Epithelial cell of prostate (primary cell): ENCODE measurements around the gene RCBTB1.
"Not testable (repeated sequence)": the region's sequence is repeated elsewhere in the genome, so short reads cannot be mapped to it uniquely, and the experiment has no call there.

Experiments
- DNase-seq: peaks from one replicate; pipeline ENCODE4 v3.0.0-alpha.2; 2011; ENCODE audit warnings: low read depth, low spot score
- H3K27ac ChIP-seq: fragments of 450-650 bp; 2 replicates; pipeline ENCODE4 v1.5.1; 2017; ENCODE audit warnings: mild to moderate bottlenecking

Gene RCBTB1

DNA sequence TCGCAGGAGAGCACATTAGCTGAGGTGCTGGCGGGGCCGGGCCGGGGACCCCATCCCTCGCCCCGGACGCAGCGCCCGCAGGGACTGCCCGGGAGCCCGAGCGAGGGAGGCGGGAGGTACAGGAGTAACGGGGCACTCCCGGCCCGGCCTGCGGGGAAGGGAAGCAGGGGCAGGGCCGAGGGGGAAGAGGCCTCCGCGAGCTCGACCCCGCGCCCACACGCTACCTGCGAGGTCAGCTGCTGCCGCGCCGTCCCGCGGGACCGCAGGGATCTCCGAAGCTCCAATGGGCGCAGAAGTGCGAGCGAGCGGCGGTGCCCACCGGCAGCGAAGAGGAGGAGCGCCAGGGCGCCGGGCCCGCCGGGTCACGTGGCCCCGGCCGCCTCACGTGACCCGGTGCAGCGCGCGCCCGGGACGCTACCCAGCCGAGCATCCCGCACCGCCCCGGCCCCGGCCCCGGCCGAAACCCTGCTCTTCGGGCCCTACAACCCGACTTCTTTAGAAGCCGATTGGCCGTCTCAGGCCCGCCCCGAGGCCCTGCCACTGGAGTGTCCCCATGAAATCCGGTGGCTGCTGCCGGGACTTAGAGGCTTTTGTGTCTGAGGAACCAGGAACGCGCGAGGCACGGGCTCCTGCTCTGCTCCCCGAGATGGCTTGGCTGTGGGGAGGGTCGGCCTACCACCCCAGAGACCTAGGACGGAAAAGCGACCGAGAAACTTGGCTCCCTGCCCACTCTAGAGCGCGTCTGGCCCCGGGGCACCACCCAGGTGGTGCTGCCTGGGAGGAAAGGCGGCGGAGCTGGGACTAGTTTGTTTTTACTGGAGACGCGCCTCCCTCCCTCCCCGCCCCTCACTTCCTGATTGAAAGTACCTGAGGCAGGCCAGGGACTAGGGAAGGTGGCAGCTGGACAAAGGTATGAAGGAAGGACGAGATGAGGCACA lies at the start of gene RCBTB1:
Gene RCBTB1 (minus strand): TSS at position 339 of the 938 bp plus-strand sequence. CDS start 18,279 bp downstream, outside the sequence.
- H3K27ac ChIP-seq, result peak within 1 kb of the TSS; percentile 93
- DNase-seq, result no peak

DNA sequence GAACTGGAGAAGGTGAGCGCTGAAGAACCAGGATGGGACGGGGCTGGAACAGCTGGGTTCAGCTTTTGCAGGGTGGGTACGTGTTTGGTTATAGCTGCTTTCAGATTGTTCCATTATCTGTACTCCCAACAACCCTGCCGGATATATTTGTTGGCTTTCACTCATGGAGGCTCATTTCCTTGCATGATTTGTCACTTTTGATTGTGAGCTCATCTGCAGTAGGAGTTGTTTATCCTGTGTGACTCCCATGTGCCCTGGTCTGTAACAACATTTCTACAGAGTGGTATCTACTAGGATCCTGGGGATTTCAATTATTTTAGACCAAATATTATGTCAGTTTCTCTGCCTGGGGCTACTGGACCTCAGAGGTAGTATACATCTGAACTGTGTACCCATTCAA lies 48.4 kb upstream of the RCBTB1 start:
- no peak for DNase-seq
- no peak overlapping the region for H3K27ac ChIP-seq

DNA sequence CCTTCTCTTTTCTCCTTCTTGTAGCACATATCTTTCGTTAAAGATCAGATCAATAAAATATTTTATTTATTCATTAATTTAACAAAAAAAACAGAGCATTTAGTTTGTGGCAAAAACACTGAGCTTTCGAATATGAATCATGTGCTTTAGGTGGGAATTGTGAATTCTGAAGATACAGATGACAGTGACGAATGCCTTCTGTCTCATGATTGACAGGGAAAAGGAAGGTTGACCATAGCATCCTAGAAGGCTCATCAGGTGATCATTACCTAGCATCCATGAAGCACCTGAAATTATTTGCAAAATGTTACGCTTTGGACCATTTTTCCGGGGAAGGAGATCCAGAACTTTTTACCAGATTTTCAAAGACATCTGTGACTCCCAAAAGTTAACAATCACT lies 46.8 kb upstream of the RCBTB1 start:
- DNase-seq, result no peak

GRCh38 chr13:49630580-49630979 lies 45.2 kb upstream of the RCBTB1 start:
- no peak for DNase-seq
- H3K27ac ChIP-seq, result no peak overlapping the region

More for the DNA sequence above, 46.8 kb upstream of the RCBTB1 start:
- no peak overlapping the region for H3K27ac ChIP-seq

DNA sequence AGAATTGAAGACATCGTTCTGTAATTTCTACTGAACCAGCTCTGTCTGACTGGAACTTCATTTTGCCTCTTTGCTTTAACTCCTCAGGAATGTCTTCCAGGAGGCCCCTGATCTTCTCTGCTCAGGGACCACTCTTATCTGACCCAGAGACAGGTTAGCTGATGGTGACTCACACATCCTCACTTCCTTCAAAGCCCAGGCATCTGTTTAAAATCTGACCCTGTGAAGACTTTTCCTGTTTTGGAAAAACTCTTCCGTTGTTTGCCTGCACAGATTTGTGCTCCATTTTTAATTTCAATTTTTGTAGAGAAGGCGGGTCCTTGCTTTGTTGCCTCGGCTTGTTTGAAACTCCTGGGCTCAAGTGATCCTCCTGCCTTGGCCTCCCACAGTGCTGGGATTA lies 44.6 kb upstream of the RCBTB1 start:
- no peak for DNase-seq
- H3K27ac ChIP-seq, result no peak overlapping the region

- H3K27ac ChIP-seq, result no peak overlapping the region
Observed at GRCh38 chr13:49629196-49629938, 44.0 kb upstream of the RCBTB1 start.

GRCh38 chr13:49627831-49628652 lies 42.7 kb upstream of the RCBTB1 start, which contains the start of gene ARL11:
ARL11 (plus strand) TSS chr13:49628507; CDS start chr13:49630448, 1,941 bp downstream.
- no peak for DNase-seq
- H3K27ac ChIP-seq, result no peak within 1 kb of the TSS

More at GRCh38 chr13:49629196-49629938, 44.0 kb upstream of the RCBTB1 start:
- DNase-seq, result no peak

GRCh38 chr13:49625392-49626079 lies 40.2 kb upstream of the RCBTB1 start:
- DNase-seq, result no peak
- H3K27ac ChIP-seq, result no peak overlapping the region

DNA sequence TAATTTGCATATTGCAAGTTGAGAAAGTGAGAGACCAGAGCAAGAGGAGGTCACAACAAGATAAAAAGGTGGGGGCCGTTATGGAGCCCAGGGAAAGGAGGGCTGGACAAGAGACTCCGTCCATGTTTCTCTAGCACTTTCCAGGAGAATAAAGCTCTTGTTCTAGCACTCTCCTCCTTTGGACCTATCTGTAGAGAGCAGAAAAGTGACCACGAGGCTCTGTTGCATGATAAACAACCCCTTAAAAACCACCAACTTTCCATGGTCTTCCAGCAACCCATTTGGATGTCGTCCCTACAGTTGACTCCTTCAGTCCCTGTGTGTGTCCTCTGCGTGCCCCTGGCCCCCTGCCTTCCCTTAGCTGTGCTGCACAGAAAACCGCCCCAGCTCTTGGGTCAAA lies 38.9 kb upstream of the RCBTB1 start:
- H3K27ac ChIP-seq, result no peak overlapping the region
- no peak for DNase-seq

GRCh38 chr13:49622174-49622946 lies 37.0 kb upstream of the RCBTB1 start:
- H3K27ac ChIP-seq, result no peak overlapping the region
- DNase-seq, result no peak

DNA sequence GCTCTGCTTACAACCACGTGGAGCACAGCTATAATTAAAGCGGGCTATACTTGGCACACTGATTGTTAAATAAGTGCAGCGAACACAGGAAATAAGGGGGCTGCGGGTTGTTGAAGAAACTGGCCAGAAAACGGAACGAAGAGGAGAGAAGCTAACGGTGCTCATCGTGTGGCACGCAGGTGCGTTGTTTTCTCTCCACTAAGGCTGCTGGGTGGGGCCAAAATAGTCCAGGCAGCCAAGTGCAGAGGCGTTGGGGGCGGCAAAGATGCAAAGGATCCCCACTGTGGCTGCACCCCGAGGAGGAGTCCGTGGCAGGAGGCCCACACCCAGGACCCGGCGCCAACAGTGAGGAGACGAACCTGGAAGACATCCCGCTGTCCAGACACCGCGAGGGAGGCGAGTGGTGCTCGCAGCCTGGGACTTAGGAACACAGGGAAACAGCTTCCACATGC lies 34.8 kb upstream of the RCBTB1 start:
- no peak overlapping the region for H3K27ac ChIP-seq
- no peak for DNase-seq

- DNase-seq, result no peak
- no peak overlapping the region for H3K27ac ChIP-seq
Observed at GRCh38 chr13:49616676-49617065, 31.3 kb upstream of the RCBTB1 start.

DNA sequence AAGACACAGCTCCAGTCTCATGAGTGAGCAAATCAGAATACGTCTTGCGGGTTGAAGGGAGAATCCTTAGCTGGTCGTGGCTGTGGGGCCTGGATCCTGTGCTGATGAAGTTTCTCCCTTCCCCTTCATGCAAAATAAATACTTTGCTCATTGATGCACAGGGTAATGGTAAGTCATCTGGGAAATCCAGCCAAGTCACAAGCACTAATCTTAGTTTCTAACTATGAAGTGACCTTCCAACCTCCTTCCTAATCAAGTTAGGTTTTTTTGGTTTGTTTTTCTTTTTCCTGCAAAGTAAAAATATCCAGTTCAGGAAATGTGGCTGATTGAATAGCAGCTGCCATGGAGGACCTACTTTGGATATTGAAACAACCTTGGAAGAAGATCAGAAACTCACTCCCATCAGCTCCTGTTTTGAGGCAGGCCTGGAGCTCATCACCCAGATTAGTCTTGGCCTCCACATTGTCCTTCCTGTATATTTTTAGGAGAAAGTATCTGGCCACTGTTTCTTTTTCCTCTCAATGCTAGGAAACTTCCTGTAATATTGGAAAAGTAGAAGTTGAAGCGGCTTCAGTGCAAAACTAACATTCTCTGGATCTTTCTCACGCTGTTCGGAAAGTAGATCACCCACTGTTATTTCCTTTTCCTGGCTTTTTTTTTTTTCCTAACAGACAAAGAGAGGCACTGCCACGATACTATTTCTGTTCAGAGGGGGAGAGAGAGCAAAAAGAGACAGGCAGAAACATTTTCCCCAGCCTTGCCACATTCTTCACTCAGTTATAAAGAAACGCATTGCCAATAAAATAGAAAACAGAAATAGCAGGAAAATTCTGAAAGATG lies 30.7 kb upstream of the RCBTB1 start:
- DNase-seq, result no peak
- no peak overlapping the region for H3K27ac ChIP-seq

DNA sequence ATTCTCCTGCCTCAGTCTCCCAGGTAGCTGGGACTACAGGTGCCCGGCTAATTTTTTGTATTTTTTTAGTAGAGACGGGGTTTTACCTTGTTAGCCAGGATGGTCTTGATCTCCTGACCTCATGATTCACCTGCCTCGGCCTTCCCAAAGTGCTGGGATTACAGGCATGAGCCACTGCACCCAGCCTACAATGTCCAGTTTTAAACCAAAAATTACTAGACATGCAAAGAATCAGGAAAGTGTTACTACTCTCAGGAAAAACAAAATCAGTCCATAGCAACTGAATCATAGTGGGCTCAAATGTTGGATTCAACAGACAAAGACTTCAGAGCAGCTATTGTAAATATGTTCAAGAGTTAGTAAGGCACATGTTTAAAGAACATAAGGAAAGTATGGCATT lies 26.7 kb upstream of the RCBTB1 start:
- H3K27ac ChIP-seq, DNase-seq: not testable (repeated sequence)

GRCh38 chr13:49610176-49610575 lies 24.8 kb upstream of the RCBTB1 start:
- H3K27ac ChIP-seq, result no peak overlapping the region
- DNase-seq, result no peak

DNA sequence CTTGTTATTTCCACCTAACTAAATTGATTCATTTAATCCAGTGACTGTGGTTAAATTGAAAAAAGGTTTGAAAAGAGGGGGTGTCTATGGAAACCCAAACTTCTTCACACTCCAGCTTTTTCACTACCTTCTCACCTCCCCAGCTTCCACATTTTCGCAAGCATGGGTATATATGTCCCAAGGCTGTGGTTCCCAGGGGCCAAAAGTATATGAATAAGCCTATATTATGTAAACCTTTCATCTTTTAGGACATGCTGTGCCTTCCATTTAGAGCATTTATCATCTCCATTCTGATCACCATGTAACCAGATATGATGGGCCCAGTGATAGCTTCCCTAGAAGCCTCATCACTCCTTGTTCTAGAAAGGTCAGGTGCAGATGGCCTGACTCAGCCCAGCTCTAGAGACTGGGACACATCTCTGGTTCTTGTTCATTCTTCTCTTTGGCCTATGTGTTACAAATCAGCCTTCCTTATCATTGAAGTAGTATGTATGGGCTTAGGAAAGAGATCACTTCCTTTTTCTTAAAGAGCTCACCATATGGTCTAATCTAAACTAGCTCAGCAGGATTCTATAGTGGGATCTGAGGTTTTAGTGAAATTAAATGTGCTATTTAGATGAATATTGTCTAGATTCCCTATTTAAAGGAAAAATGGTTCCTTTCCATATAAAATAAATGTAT lies 23.4 kb upstream of the RCBTB1 start:
- H3K27ac ChIP-seq, result no peak overlapping the region
- DNase-seq, result no peak

- H3K27ac ChIP-seq, result no peak overlapping the region
- no peak for DNase-seq
Observed at GRCh38 chr13:49607761-49608160, 22.4 kb upstream of the RCBTB1 start.
